Measurements from ENCODE around the gene CCL28.

DNA sequence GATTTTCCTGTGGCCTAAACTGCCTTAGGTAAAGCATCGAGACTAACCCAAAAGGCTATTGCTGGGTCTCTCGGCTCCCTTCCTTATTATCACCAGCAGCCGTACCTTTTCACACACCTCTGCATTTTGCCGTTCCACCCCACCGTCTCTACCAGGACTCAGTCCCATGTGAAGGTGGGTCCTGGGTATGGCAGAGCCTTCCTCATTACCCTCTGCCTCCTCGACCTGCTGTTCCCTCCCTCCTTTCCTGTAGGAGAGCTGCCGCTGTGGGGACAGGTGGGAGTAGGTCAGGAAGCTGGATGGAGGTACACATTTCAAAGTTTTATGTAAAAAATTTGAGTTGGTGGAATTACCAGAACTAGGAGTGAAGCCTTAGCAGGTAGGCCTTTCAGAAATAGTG, 1.8 kb downstream of the CCL28 start:
- TF ChIP-seq SMAD1 (IDR thresholded peaks at IDR 0.05; ENCODE audit: low read depth, low read length, partially characterized antibody) (no peak), CREM (IDR thresholded peaks at IDR 0.05; ENCODE audit: low read depth) (no peak), NFIC (IDR thresholded peaks at IDR 0.05) (no peak), KLF10 (CRISPR knock-in tag; IDR thresholded peaks at IDR 0.05) (no peak), CBX3 (IDR thresholded peaks at IDR 0.05; ENCODE audit: borderline replicate concordance in 1 of 2, low read length in 2 of 2) (no peak), LEF1 (IDR thresholded peaks at IDR 0.05) (no peak), RBM34 (IDR thresholded peaks at IDR 0.05; ENCODE audit: borderline replicate concordance, insufficient read depth, low read length) (no peak), TBL1XR1 (IDR thresholded peaks at IDR 0.05; ENCODE audit: low read length in 2 of 2) (no peak), ZNF324 (CRISPR knock-in tag; IDR thresholded peaks at IDR 0.05) (no peak)
- TF ChIP-seq, protein P1, sequence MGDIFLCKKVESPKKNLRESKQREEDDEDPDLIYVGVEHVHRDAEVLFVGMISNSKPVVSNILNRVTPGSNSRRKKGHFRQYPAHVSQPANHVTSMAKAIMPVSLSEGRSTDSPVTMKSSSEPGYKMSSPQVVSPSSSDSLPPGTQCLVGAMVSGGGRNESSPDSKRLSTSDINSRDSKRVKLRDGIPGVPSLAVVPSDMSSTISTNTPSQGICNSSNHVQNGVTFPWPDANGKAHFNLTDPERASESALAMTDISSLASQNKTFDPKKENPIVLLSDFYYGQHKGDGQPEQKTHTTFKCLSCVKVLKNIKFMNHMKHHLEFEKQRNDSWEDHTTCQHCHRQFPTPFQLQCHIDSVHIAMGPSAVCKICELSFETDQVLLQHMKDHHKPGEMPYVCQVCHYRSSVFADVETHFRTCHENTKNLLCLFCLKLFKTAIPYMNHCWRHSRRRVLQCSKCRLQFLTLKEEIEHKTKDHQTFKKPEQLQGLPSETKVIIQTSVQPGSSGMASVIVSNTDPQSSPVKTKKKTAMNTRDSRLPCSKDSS (IDR thresholded peaks at IDR 0.05; ENCODE audit: low read depth, partially characterized antibody): no peak
- TF ChIP-seq, protein P2, sequence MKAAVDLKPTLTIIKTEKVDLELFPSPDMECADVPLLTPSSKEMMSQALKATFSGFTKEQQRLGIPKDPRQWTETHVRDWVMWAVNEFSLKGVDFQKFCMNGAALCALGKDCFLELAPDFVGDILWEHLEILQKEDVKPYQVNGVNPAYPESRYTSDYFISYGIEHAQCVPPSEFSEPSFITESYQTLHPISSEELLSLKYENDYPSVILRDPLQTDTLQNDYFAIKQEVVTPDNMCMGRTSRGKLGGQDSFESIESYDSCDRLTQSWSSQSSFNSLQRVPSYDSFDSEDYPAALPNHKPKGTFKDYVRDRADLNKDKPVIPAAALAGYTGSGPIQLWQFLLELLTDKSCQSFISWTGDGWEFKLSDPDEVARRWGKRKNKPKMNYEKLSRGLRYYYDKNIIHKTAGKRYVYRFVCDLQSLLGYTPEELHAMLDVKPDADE (conservative IDR thresholded peaks at IDR 0.05; ENCODE audit: control insufficient read depth, low read depth, low read length): no peak
- TF ChIP-seq, protein P3, sequence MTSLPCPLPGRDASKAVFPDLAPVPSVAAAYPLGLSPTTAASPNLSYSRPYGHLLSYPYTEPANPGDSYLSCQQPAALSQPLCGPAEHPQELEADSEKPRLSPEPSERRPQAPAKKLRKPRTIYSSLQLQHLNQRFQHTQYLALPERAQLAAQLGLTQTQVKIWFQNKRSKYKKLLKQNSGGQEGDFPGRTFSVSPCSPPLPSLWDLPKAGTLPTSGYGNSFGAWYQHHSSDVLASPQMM (CRISPR knock-in tag; IDR thresholded peaks at IDR 0.05): no peak
- TF ChIP-seq, protein P4, sequence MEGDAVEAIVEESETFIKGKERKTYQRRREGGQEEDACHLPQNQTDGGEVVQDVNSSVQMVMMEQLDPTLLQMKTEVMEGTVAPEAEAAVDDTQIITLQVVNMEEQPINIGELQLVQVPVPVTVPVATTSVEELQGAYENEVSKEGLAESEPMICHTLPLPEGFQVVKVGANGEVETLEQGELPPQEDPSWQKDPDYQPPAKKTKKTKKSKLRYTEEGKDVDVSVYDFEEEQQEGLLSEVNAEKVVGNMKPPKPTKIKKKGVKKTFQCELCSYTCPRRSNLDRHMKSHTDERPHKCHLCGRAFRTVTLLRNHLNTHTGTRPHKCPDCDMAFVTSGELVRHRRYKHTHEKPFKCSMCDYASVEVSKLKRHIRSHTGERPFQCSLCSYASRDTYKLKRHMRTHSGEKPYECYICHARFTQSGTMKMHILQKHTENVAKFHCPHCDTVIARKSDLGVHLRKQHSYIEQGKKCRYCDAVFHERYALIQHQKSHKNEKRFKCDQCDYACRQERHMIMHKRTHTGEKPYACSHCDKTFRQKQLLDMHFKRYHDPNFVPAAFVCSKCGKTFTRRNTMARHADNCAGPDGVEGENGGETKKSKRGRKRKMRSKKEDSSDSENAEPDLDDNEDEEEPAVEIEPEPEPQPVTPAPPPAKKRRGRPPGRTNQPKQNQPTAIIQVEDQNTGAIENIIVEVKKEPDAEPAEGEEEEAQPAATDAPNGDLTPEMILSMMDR (IDR thresholded peaks at IDR 0.05 in 2 of 3, conservative IDR thresholded peaks at IDR 0.05 in 1 of 3; ENCODE audit: insufficient read depth in 2 of 3, low read depth in 1 of 3, low read length in 3 of 3): no peak
